NOMO-1 (cell line): Measurements from ENCODE around the gene DKK1.
A peak's percentile ranks its signal among the peaks of the same experiment; 100 is the strongest.

Experiments
- DNase-seq, 2 experiments: peaks; one replicate each; lab custom pipeline; 2025; ENCODE audit not compliant: unreplicated experiment in 2 of 2; lab: John Stamatoyannopoulos, UW

The DKK1 gene, protein sequence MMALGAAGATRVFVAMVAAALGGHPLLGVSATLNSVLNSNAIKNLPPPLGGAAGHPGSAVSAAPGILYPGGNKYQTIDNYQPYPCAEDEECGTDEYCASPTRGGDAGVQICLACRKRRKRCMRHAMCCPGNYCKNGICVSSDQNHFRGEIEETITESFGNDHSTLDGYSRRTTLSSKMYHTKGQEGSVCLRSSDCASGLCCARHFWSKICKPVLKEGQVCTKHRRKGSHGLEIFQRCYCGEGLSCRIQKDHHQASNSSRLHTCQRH

DNA sequence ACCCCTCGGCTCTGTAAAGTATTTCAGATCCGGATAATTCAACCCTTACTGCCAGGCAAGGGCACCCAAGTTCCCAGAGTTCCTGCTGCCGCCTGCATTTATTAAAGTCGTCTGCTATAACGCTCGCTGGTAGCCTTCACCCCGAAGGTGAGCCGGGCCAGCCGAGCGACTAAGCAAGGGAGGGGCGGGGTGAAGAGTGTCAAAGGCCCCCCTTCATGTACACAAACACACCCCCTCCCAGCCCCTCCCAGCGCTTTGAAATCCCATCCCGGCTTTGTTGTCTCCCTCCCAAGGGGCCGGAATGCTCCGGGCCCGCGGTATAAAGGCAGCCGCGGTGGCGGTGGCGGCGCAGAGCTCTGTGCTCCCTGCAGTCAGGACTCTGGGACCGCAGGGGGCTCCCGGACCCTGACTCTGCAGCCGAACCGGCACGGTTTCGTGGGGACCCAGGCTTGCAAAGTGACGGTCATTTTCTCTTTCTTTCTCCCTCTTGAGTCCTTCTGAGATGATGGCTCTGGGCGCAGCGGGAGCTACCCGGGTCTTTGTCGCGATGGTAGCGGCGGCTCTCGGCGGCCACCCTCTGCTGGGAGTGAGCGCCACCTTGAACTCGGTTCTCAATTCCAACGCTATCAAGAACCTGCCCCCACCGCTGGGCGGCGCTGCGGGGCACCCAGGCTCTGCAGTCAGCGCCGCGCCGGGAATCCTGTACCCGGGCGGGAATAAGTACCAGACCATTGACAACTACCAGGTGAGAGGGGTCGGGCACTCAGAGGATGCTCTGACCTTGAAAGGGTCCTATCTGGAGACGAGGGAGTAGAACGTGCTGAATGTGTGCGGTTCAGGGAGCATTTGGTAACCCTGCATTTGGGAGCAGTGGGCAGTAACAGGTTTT lies at the start of gene DKK1:
DKK1 (plus strand) TSS at position 349 of the 889 bp plus-strand sequence; CDS start at position 503, 154 bp downstream.
- no peak for DNase-seq

DNA sequence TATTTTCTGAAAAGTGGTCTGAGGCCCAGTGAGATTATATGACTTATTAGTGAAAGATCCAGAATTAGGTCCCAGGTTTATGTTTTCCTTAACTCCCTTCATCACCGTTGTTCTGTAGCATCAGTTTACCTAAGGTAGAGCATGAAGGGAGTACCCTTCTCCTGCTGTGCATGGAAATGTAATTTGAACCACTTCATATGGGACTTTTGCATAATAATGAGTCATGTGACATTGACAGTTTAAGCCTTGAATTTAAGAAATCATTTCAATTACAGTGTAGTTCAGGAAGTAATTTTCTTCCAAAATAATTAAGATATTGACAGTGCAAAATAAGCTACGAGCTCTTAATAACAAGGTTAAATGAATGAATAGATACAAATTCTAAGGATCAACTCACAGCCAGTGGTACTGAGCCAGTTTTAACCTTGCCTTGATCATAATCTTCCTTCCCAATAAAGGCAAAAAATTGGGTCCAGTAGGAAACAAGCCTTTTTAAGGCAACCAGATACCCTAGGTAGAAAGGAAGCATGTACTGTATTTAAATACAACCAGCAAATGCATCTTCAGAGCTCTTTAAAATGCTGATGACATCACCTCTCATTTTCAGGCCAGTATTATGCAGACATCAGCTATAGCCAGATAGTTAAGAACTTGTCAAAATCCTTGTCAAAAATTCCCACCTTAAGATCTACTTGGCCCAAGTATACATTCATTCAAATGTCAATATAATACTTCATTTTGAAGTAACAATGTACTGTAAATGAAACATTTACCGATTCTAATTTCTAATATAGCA lies 48.8 kb upstream of the DKK1 start:
- no peak for DNase-seq

DNA sequence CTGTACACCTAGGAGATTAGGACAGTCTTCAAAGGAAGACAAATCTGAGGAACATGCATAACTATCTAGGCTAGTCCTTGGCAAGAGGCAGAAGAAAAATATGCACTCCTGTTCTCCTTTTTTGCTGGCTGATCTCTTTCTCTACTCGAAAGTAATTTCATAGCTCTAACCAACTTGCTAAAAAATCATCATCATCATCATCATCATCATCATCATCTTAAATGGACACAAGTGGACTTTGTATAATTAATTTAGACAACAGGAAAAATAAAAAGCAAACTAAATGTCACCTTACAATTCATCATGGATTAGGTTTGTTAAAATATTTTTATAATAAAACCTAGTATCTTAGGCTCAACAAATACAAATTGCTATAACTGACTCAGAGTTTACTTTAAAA lies 47.2 kb upstream of the DKK1 start:
- DNase-seq, result no peak

DNA sequence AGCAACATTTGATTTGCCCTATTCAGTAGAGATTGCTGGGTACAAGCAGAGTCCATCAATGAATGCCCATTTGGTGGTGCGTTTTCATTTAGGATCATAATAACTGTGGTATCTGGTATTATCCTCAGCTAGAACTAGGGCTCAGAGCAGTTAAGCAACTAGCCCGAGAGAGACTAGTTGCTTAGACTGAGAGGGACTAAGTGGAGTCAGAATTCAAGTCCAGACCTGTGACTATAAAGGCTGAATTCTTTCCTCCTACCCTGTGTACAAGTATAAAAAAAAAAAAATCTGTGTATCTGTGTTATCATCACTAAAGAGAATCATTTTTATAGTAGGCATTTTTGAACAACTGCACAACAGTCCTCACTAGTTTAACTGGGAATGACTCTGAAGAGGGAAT lies 45.3 kb upstream of the DKK1 start:
- no peak for DNase-seq

DNA sequence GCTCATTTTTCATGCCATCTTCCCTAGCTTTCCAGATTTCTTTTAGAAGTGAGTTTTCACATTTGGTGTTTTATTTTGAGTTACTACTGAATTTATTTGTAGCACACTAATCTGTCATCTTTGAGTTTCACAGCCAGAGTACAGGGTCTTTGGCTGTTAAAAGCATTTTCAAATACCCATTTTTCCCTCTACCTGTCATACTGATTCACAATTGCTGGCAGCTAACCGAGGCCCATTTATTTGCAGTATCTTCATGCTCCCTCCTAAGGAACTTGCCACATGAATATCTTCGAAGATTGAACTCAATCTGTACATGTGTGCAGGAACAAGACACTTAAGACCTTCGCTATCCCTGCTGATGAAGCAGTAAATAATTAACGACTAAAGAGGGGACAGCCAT lies 44.8 kb upstream of the DKK1 start:
- no peak for DNase-seq

DNA sequence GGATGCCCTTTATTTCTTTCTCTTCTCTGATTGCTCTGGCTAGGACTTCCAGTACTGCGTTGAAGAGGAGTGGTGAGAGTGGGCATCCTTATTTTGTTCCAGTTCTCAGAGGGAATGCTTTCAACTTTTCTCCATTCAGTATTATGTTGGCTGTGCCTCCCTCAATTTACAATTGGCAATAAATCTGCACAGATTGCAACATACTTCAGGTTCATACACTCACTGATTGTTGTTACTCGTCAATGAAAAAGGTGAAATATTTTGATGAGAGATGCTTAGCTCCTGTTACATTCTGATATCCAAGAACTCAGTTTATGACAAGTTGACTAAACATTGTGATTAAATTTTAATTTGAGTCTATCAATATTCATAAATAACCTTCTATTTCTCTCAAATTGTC lies 37.9 kb upstream of the DKK1 start:
- no peak for DNase-seq

DNA sequence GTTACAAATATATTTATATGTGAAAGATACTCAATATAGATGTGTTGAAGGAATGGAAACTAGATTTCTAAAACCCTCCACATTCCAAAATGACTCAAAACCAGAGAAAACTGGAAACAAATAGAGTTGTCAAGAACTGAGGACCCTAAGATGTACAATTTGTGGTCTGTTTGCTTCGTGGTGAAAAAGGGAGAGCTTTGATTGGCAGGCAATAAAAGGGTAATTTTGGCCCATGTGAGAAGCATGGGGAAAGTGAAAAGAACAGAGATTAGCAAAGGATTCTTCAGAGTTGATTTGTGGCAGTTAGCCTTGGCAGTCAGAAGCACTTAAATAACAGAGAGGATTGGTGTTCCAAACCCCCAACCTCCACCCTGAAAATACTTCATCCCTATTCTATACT lies 37.1 kb upstream of the DKK1 start:
- no peak for DNase-seq

DNA sequence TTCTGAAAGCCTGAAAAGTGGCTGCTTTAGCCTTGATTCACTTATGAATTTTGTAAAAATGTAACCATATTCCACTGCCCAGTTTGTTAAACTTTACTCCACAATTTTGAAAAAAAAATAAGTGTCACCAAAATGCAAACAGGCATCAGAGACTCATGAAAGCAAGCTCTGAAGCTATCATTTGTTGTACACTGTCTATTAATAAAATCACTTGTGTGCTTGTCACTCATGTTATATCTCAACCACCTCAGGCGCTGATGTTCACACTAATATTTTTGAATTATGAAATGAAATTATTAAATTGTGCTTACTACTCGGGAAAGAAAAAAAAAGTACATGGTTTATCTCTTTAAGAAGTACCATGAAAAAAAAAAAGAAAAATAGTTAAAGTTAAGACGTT lies 34.5 kb upstream of the DKK1 start:
- DNase-seq, result no peak

DNA sequence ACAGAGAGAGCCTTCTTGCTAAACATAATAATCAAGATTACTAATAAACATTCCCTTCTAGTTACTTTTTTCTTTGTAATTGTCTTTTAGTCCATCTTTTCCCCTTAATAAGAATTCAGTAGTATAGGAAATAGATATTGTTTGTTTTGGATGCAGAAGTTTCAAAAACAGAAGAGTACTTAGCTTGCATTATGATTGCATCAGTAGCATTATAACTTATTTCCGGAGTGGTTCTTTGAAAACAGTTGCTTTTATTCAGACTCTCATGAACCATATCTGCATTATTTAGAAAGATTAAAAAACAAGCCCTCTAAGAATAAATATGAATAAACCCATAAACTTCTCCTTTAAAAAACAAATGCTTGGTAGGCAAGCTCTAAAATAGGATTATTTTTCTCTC lies 34.0 kb upstream of the DKK1 start:
- DNase-seq, result no peak

DNA sequence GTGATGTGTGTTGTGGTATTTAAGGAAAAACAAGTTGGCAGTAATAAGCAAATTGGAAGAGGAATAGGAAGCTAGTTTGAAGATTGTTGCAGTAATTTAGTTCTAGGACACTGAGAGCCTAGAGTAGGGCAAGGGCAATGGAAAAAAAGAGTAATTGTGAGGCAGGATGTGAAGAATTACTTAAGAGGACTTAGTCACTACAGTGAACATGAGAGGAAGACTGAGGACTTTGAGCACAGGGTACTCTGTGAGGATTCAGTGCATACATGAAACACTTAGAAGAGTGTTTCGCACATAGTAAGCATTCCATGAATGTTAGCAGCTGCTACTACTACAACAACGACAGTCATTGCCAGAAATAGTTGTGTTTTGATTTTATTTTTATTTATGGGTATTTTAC lies 30.9 kb upstream of the DKK1 start:
- no peak for DNase-seq

DNA sequence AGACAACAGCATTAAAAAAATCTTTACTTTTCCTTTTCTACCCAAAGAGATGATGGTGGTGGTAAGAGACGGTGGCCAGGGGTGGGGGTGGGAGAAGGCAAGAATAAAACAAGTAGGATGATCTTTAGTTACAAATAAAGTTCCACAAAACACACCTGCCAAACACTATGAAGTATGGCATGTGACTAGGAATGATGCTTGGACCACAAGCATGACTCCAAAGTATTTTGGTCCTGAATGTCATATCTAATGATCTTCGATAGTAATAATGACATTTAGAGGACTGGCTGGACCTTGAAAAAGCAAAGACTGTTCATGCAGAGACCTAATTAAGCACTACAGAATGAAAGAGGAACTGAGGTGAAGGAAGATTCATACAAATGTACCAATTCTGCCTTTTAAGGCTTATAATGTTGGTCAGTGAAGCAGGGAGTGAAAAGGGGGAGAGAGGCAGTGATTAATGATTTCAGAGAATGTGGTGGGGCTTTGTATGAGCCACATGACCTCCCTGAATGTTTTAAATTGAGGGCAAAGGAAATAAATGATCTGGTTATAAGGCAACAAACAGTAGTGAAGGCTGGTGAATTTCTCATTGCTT lies 29.6 kb upstream of the DKK1 start:
- no peak for DNase-seq

DNA sequence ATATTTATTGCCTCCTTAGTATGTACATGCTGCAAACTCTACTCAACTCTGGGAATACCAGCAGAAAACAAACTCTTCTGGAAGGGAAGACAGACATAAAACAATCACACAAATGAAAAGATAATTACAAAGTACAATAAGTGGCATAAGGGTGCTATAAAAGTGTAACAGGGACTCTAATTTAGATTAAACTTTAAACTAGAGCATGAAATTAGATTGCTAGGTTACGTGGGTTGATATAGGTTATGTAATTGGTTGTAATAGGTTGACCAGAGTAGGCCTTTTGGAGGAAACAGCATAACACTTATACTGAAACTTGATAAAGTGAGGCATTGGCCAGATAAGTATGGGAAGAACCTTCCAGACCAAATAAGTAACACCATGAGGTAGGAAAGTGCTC lies 26.2 kb upstream of the DKK1 start:
- no peak for DNase-seq

DNA sequence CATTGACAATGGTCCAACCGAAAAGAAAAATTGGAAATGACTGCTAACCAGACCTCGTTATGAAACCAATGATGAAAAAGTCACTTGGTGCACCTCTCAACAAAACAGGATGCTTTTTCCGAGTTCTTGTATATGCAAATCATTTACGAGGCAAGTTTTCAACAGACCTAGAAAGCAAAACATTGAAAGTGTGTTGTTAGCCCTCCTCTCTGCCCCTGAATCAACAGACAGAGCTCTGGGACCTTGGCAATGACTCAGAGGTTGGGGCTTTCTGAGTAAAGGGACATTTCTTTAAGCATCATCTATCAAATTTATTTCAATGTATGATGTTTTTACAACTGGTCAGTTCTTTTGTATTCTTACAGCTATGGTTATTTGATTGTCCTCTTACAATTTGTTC lies 16.3 kb upstream of the DKK1 start:
- no peak for DNase-seq

DNA sequence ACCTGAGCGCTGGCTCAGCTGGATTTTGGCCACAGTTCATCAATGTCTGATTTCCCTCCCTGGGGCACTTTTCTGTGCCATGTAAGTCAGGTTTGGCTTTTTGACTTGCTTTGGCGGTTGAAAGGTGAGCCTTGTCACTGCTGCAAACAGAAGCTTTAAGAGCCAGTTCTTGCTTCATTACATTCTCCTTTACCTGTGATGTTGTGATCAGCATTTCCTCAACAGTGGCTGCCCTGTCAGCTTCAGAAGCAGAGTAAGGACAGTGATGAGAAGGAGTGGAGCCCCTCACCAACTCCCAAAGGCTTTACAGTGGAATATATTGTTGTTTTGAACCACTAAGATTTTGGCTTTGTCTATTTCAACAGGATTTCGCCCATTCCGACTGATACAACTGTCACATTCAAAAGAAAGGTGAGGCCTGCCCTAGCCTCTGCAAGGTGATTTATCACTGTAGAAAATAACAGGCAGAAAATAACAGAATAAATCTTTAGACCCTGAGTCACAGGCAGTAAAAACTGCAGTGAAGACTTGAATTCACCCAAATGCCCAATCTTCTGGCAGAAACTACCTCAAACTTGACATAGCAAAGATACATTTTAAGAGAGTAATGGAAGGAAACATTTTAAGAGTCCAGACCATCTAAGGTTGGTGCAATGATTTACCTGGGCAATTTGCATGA lies 13.3 kb upstream of the DKK1 start:
- DNase-seq, result no peak

DNA sequence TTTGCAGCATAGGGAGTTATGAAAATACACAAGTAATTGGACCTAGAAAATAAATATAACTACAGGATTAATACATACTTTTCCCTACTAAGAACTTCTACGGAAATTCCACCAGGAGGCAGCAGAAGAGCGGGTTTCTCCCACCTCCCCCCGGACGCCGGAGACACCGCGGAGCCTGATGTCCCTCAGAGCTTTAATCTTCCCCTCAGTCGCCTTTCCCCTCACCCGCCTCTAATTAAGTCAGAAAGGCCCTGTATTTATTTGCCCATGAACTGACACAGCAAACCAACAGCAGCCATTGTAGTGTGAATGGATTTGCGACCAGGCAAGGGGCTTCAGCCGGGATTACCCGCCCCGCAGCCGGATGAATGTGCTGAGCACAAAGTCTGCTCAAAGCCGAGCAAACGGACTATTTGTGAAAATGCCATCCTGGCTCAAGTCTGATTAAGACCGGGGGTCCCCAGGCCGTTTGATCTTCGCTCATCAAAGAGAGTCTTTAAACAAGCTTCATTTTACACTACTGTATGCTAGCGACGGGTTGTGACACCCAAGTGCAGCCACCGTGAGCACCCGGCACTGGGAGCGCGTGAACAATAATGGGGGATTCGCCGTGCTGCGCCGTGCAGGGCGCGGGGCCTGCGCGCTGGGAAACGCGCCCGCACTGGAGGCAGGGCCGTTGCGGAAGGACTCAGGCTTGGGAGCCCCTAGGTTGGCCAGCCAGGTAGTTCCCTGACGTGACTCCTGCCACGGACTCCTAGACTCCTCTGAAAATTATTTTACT lies 5.6 kb upstream of the DKK1 start:
- DNase-seq, result peak; percentile 34 to 46

DNA sequence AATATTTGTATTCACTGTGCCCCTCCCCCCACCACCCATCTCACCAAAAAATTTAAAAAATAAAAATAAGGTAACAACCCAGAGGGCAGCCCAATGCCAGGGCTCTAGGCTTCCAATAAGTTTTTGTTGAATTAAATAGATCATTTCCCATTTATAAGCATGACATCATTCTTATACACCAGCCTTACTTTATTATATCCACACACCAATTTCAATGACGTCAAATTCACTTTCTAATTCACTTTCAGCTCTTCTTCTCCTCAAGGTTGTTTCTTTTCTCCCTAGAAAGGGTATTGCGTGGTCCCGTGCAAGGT lies 1.2 kb upstream of the DKK1 start:
- no peak for DNase-seq

DNA sequence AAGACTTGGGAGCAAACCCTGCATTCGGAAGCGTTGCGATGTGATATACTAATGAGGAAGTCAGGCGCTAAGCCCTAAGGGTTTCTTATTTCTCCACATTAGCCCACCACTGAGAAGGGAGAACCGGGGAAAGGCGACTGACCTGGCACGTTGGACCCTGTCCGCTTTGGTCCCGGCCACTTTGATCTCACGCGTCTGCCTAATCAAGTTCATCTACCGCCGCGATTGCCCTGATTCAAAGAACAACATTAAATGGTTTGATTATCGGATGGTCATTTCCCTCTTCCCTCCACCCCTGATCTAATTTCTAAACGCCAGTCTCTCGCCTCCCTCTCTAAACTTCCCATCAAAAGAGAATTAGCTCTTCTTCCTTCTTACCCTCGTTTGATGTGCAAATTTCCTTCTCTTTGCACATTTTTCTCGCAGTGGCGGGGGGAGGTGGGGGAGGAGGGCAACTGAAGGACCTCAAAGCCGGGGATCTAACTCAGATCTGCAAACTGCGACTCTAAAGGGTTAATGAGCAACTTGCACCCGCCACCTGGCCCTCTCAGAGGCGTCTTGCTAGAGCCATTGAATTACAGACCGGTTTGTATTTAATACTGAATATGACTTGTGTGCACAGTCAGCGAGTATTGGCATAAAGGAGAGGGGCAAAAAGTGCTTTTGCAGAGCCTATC lies 687 bp upstream of the DKK1 start:
- DNase-seq, result no peak

DNA sequence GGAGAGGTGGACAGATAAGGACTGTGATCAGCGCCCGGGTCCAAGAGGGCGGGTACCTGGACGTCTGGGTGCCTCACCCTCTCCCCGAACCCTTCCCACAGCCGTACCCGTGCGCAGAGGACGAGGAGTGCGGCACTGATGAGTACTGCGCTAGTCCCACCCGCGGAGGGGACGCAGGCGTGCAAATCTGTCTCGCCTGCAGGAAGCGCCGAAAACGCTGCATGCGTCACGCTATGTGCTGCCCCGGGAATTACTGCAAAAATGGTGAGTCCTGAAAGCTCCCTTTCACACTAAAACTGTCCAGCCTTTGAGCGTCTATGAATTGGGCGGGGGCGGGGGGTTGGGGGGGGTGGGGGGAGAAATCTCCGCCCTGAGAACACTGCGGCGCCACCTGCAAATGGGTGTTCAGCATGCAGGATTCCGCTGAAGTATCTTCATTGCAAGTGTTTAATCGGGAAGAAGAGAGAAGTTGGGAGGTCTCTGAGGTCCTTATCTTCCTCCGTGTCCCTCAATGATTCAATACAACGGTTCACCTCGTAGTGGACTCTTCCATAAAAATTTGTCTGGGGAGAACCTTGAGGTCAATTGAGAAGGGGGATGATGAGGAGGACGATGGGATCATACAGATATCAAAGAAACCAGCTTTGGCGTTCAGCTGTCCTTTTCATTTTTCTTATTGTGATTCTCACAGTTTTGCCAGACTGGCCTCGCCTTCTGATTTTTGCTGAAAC lies 906 bp downstream of the DKK1 start:
- no peak for DNase-seq

DNA sequence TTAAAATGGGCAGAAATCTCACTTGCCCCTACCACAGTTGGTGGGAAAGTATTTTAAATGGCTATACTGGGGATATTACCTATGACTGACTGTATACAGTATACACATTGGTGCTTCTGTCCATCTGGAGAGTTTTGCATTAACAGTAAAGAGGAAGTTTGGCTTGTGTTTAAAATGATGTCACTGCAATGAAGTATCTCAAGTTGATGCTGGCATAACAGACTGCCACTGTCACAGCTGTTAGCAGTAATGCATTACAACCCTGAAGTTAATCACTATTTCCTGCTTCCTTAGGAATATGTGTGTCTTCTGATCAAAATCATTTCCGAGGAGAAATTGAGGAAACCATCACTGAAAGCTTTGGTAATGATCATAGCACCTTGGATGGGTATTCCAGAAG lies 1.9 kb downstream of the DKK1 start:
- no peak for DNase-seq
